ENCODE results near the gene MYO3B.

The MYO3B gene

DNA sequence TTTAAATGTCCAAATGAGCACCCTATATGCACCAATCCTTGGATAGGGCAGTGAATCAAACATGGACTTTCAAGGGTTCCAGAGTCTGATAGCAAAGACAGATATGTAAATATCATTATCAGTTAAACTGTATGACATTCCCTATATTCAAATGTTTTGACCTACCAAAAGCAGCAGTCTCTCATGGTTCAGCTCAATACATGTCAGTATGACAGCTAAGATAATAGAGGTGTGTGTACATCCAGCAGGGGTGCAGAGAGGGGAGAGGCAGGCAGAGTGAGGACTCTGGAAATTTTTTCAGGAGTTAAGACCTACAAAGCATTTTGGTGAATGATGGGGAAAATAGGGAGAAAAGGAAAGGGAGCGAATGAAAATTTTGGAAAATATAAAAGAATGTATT is 106.3 kb downstream of the MYO3B start:
- DNase-seq, result no peak
- no peak for TF ChIP-seq GATA1 (IDR thresholded peaks at IDR 0.05; ENCODE audit: low read depth, low read length)
- no peak for TF ChIP-seq POLR2A (IDR thresholded peaks at IDR 0.05; ENCODE audit: low read length)

DNA sequence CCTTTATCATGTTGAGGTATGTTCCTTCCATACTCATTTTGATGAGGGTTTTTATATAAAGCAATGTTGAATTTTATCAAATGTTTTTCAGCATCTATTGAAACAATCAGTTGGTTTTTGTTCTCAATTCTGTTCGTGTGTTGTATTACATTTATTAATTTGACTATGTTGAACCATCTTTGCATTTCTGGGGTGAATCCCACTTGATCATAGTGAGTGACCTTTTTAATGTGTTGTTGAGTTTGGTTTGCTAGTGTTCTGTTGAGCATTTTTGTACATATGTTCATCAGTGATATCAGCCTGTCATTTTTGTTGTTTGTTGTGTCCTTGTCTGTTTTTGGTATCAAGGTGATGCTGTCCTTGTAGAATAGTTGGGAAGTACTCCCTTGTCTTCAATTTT is 110.9 kb downstream of the MYO3B start:
- TF ChIP-seq POLR2A (IDR thresholded peaks at IDR 0.05; ENCODE audit: low read length) (no peak), GATA1 (IDR thresholded peaks at IDR 0.05; ENCODE audit: low read depth, low read length) (no peak)
- DNase-seq, result no peak

DNA sequence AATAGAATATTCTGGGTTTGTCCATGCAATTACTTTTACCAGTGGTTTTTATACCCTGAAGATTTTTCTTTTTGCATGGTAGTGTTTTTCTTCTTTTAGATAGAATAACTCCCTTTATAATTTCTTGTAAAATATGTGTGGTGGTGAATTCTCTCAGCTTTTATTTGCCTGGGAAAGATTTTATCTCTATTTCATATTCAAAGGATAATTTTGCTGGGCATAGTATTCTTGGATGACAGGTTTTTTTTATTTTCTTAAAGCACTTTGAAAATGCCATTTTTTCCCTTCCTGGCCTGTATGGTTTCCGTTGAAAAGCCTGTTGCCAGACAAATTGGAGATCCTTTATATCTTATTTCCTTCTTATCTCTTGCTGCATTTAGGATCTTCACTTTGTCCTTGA is 113.5 kb downstream of the MYO3B start:
- TF ChIP-seq GATA1 (IDR thresholded peaks at IDR 0.05; ENCODE audit: low read depth, low read length), result no peak
- TF ChIP-seq POLR2A (IDR thresholded peaks at IDR 0.05; ENCODE audit: low read length), result no peak
- DNase-seq, result no peak

DNA sequence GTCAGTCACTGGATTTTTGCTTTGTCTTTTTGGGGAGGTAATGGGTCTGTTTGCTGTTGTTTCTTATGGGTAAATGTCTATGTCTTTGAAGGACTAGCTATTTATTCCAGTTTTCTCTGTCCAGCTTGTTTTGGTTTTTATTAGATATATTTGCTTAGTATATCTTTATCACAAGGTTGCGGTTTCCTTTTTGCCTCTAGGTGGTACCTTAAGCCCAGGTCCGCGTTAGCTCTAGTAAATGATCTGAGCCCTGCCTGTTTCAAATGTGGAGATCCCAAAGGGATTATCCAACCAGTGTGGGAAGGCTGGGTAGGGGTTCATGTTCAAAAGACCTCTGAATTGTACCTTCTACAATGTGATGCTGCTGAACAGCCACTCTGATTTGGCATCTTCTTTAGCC is 114.5 kb downstream of the MYO3B start:
- no peak for TF ChIP-seq POLR2A (IDR thresholded peaks at IDR 0.05; ENCODE audit: low read length)
- no peak for TF ChIP-seq GATA1 (IDR thresholded peaks at IDR 0.05; ENCODE audit: low read depth, low read length)
- no peak for DNase-seq

DNA sequence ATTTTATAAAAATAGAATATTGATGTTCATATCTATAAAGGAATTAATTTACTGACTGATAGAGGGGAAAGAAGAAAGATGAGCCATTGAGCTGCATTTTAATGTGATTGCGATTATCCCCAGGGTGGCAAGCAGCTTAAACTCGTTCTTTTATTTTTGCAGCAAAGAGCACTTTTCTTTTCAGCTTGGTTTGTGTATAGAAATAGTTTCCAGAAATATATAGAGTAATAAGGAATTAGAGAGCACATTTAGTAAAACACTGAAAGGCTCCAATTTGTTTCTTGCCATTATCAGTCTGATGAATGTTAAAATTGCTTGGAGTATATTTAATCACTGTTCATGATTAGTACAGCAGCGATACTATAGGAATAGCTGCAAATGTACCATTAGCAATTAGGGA is 119.5 kb downstream of the MYO3B start:
- TF ChIP-seq GATA1 (IDR thresholded peaks at IDR 0.05; ENCODE audit: low read depth, low read length) (no peak), POLR2A (IDR thresholded peaks at IDR 0.05; ENCODE audit: low read length) (no peak)
- no peak for DNase-seq

DNA sequence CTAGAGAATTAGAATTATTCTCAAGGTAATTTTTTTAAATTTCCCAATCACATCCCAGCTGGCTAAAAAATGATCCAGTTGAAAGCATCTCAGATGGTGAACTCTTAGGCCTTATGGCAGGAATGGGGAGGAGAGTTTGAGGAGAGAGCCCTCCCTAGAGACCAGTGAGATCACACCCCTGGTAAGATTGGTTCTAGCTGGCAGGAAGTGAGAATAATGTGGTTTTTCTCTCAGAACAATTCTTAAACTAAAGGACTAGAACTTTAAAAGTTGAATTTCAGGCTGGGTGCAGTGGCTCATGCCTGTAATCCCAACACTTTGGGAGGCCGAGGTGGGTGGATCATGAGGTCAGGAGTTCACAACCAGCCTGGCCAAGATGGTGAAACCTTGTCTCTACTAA is 120.2 kb downstream of the MYO3B start:
- DNase-seq, result no peak
- TF ChIP-seq GATA1 (IDR thresholded peaks at IDR 0.05; ENCODE audit: low read depth, low read length), result no peak

DNA sequence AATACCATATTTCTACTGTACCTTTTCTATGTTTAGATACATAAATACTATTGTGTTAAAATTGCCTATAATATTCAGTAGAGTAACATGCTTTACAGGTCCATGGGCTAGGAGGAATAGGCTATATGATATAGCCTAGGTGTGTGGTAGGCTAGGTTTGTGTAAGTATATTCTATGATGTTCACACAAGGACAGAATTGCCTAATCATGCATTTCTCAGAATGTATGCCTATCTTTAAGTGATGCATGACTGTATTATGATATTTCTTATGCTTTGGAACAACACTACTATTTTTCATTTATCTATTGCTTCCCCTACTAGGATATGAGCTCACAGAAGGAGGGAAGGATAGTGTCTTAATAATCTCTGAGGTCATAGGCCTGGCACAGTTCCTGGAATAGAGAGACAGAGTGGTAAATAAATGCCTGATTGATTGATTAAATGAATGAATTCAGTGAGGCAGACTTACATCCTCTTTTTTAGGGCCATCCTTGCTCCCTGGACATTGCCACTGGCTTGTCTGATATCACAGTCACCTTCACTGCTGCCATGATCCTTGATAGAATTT is 121.0 kb downstream of the MYO3B start:
- TF ChIP-seq GATA1 (IDR thresholded peaks at IDR 0.05; ENCODE audit: low read depth, low read length) (no peak), POLR2A (IDR thresholded peaks at IDR 0.05; ENCODE audit: low read length) (no peak)
- peak; percentile 45 to 60 for DNase-seq

DNA sequence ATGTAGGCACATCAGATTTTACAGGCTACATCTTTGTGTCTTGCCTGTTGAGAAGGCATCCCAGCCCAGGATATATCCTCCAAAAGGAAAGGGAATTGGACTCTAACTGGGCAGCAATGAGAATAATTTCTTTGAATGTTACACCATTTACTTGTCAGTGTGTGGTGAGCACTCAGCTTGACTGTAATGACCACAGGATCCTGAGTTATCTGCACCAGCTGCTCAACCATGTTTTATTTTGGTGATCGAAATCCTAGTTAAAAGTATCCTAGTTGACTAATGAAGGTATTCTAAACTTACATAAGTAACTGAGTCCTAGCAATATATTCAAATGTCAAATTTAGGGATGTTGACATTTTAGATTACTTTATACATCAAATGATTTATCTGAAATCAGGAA is 123.0 kb downstream of the MYO3B start:
- TF ChIP-seq POLR2A (IDR thresholded peaks at IDR 0.05; ENCODE audit: low read length), result no peak
- TF ChIP-seq GATA1 (IDR thresholded peaks at IDR 0.05; ENCODE audit: low read depth, low read length), result no peak
- no peak for DNase-seq

DNA sequence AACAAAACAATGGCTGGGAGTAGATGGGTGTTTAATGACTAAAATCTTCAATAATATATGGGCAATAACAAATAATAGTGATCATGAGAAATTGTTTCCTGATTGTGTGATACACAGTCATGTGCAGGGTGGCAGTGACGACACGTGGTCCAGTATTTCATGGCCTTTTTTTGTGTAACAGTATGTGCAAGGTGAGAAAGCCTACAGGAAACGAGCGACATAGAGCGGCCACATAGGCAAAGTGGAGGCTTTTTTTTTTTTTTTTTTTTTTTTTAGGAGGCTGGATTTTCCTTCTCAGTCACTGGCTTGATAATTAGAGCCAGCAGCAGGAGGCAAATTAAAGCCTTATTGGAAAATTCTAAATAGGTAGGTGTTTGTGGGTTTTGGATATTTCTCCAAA is 123.7 kb downstream of the MYO3B start:
- TF ChIP-seq GATA1 (IDR thresholded peaks at IDR 0.05; ENCODE audit: low read depth, low read length) (no peak), POLR2A (IDR thresholded peaks at IDR 0.05; ENCODE audit: low read length) (no peak)
- no peak for DNase-seq

DNA sequence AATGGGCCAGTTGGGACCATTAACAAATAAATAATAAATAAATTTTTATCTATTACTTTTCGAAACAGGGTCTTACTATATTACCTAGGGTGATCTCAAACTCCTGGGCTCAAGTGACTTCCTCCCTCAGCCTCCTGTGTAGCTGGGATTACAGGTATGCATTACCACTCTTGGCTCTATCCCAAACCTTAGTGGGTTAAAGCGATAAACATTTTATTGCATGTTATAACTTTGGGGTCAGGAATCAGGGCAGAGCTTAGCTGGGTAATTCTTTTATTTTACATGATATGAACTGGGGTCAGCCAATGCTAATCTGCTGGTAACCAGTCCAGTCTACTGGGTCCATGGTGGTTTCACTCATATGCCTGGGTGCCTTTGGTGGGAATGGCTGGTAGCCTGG is 127.8 kb downstream of the MYO3B start:
- no peak for DNase-seq
- TF ChIP-seq GATA1 (IDR thresholded peaks at IDR 0.05; ENCODE audit: low read depth, low read length) (no peak), POLR2A (IDR thresholded peaks at IDR 0.05; ENCODE audit: low read length) (no peak)

DNA sequence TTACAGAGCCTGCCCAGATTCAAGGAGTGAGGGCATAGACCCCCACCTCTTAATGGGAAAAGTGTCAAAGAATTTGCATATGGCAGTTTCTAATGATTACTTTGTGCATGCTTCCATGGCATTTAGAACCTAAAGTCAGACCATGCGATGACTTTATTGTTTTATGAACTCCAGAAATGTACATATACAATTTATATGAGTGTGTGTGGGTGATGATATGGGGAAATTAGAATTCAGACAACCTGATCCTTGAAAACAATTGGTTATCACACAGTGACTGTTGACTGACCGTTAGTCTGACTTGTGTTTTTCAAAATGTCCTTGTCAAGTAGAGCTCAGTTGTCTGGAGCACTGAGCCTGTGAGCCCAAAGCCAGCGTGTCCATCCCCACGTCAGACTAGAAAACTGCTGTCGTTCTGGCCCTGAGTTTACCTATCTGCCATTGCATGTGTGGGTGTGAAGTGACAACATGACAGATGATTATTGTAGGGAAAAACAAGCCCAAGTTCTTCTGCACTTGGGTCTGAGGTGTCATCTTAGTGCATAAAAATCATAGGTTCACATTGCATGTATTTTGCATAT is 128.4 kb downstream of the MYO3B start:
- TF ChIP-seq POLR2A (IDR thresholded peaks at IDR 0.05; ENCODE audit: low read length), result no peak
- TF ChIP-seq GATA1 (IDR thresholded peaks at IDR 0.05; ENCODE audit: low read depth, low read length), result no peak
- DNase-seq, result no peak

DNA sequence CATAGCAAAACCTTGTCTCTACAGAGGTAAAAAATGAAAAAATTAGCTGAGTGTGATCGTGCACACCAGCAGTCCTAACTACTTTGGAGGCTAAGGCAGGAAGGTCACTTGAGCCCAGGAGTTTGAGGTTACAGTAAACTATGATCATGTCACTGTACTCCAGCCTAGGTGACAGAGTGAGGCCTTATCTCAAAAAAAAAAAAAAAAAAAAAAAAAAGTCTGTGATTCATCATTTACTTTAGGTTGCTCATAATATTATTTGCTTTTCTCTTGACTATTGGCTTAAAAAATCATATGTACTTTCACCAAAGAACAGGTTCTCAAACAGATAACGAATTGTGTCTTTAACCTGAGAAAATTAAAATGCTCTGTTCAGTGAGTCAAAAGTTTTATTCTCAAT is 129.1 kb downstream of the MYO3B start:
- DNase-seq, result no peak
- TF ChIP-seq GATA1 (IDR thresholded peaks at IDR 0.05; ENCODE audit: low read depth, low read length), result no peak
- TF ChIP-seq POLR2A (IDR thresholded peaks at IDR 0.05; ENCODE audit: low read length), result no peak

DNA sequence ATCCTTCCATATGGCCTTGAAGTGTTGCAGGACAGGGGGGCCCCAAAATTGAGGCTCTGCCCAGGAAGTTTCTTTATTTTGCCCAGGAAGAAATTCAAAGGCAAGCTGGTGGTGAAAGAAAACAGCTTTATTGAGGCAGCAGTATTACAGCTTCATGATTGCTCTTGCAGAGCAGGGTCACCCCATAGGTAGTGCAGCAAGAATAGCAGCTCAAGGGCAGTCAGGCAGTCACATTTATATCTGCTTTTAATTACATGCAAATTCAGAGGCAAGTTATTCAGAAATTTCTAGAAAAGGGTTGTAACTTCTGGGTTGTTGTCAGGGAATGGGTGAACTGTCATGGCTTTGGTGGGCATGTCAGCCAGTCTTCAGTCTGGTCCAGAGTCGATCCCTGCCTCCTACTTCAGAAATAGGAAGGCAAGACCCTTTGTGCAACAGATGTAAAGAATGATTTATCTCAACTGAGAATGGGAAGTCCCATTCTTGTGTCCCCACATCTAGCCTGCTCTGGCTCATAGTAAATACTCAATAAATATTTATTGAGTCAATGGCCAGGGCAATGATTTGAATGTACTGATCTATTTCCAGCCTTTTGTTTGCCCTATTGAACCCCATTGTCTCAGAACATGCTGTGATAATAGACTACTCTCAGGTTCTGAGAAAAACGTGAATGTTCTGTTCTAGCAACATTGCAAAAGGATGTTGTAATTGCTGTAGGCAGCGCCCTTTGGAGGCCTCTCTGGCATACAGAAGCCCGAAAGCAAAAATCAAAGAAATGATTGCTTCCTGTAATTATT is 129.8 kb downstream of the MYO3B start:
- DNase-seq, result no peak
- no peak for TF ChIP-seq GATA1 (IDR thresholded peaks at IDR 0.05; ENCODE audit: low read depth, low read length)
- no peak for TF ChIP-seq POLR2A (IDR thresholded peaks at IDR 0.05; ENCODE audit: low read length)

DNA sequence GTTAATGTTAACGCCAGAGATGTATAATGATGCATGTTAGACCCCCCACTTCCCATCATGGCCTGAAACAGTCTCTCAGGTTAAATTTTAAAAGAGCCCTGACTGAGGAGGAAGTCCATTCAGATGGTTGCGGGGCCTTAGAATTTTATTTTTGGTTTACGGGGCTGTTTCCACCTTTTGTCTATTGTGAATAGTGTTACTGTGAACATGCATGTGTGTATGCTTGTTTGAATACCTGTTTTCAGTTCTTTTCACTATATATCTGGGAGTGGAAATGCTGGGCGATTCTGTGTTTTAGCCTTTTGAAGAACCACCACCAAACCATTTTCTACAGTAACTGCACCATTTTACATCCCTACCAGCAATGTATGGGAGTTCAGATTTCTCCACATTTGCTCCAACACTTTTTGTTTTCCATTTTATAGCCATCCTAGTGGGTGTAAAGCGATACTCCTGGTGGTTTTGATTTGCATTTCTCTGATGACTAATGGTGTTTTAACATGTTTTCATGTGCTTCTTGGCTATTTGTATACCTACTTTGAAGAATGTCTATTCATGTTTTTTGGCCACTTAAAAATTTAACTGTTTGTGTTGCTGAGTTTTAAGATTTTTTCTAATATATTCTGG is 133.0 kb downstream of the MYO3B start:
- no peak for DNase-seq
- no peak for TF ChIP-seq GATA1 (IDR thresholded peaks at IDR 0.05; ENCODE audit: low read depth, low read length)
